ENCODE results near the gene COL6A3. TPM values are rescaled to one million over a fixed set of nuclear protein-coding genes. Genes with fewer than 3 reads are reported as not detected.

COL6A3 gene
- total RNA-seq, 1 donor from 2014 or later = 0.52 TPM

- intact Hi-C loops (cut with micrococcal nuclease) = no loop called here
Observed at GRCh38 chr2:237350070-237350469, 63.9 kb downstream of the COL6A3 start.

GRCh38 chr2:237348281-237348865, 65.6 kb downstream of the COL6A3 start:
- intact Hi-C loops (cut with micrococcal nuclease) = no loop called here

GRCh38 chr2:237345891-237346640, 67.9 kb downstream of the COL6A3 start:
- intact Hi-C loops (cut with micrococcal nuclease) = no loop called here

- intact Hi-C loops (cut with micrococcal nuclease) = no loop called here
Observed at GRCh38 chr2:237345411-237345810, 68.6 kb downstream of the COL6A3 start.

GRCh38 chr2:237344942-237345341, 69.0 kb downstream of the COL6A3 start:
- intact Hi-C loops (cut with micrococcal nuclease) = no loop called here

GRCh38 chr2:237343993-237344392, 70.0 kb downstream of the COL6A3 start:
- intact Hi-C loops (cut with micrococcal nuclease) = no loop called here

- intact Hi-C loops (cut with micrococcal nuclease) = no loop called here
Observed at GRCh38 chr2:237341872-237342271, 72.1 kb downstream of the COL6A3 start.

- intact Hi-C loops (cut with micrococcal nuclease) = no loop called here
Observed at GRCh38 chr2:237337586-237337985, 76.4 kb downstream of the COL6A3 start.

GRCh38 chr2:237336131-237336530, 77.8 kb downstream of the COL6A3 start:
- intact Hi-C loops (cut with micrococcal nuclease) = no loop called here

- intact Hi-C loops (cut with micrococcal nuclease) = no loop called here
Observed at GRCh38 chr2:237333748-237334147, 80.2 kb downstream of the COL6A3 start.

- intact Hi-C loops (cut with micrococcal nuclease) = no loop called here
Observed at GRCh38 chr2:237330541-237330940, 83.4 kb downstream of the COL6A3 start.

- intact Hi-C loops (cut with micrococcal nuclease) = no loop called here
Observed at GRCh38 chr2:237327175-237327950, 86.6 kb downstream of the COL6A3 start.

- intact Hi-C loops (cut with micrococcal nuclease) = no loop called here
Observed at GRCh38 chr2:237326266-237327171, 87.4 kb downstream of the COL6A3 start.

- intact Hi-C loops (cut with micrococcal nuclease) = no loop called here
Observed at GRCh38 chr2:237324837-237325236, 89.1 kb downstream of the COL6A3 start.

GRCh38 chr2:237324405-237324831, 89.5 kb downstream of the COL6A3 start:
- intact Hi-C loops (cut with micrococcal nuclease) = no loop called here

- intact Hi-C loops (cut with micrococcal nuclease) = no loop called here
Observed at GRCh38 chr2:237323656-237324055, 90.3 kb downstream of the COL6A3 start.

GRCh38 chr2:237322564-237322963, 91.4 kb downstream of the COL6A3 start:
- intact Hi-C loops (cut with micrococcal nuclease) = no loop called here

- intact Hi-C loops (cut with micrococcal nuclease) = no loop called here
Observed at GRCh38 chr2:237321746-237322145, 92.2 kb downstream of the COL6A3 start.

GRCh38 chr2:237320801-237321560, 93.0 kb downstream of the COL6A3 start:
- intact Hi-C loops (cut with micrococcal nuclease) = no loop called here

GRCh38 chr2:237319887-237320286, 94.1 kb downstream of the COL6A3 start:
- intact Hi-C loops (cut with micrococcal nuclease) = no loop called here

Measured in T-helper 2 cell treated with Interferon-gamma antibody and Interleukin-4, amounts not matched to agents 100 ng/mL and 5 ng/mL, for 36 hours (primary cell).